ENCODE measurements around the gene GLRX3.

The GLRX3 gene

DNA sequence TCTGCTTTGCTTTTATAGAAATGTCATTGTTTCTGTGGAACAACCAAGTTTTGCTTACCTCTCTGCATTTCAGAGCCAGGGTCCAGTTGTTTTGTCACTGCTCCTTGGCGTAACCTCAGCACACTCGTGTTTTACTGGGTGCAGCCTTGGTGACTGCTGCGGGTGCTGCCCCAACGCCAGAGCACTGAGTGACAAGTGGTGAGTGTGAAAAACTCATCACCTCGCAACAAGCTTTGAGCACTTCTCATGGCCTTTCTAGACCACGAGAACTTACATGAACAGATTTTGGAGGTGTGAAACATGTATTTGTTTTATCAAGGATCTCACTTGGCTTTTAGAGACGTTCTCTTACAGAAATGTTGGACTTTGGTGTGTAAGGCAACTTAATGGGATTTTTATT is 31.0 kb downstream of the GLRX3 start:
- H3K27me3 Mint-ChIP-seq: no peaks in the 10 kb centered on the region
- H3K27ac Mint-ChIP-seq: no peak overlapping the region
- H3K4me1 Mint-ChIP-seq (ENCODE audit: low read depth): peaks cover 44% of the 10 kb centered on the region
- H3K4me3 Mint-ChIP-seq: no peak overlapping the region
- H3K9me3 Mint-ChIP-seq (ENCODE audit: low read depth): no peaks in the 10 kb centered on the region
- peaks cover 27% of the 10 kb centered on the region for H3K36me3 Mint-ChIP-seq

- H3K4me3 Mint-ChIP-seq: no peak overlapping the region
- no peaks in the 10 kb centered on the region for H3K9me3 Mint-ChIP-seq (ENCODE audit: low read depth)
- peaks cover 44% of the 10 kb centered on the region for H3K4me1 Mint-ChIP-seq (ENCODE audit: low read depth)
- no peaks in the 10 kb centered on the region for H3K27me3 Mint-ChIP-seq
- H3K36me3 Mint-ChIP-seq: peaks cover 26% of the 10 kb centered on the region
- H3K27ac Mint-ChIP-seq: no peak overlapping the region
These were observed 31.5 kb downstream of the GLRX3 start for GRCh38 chr10:130167707-130168106.

DNA sequence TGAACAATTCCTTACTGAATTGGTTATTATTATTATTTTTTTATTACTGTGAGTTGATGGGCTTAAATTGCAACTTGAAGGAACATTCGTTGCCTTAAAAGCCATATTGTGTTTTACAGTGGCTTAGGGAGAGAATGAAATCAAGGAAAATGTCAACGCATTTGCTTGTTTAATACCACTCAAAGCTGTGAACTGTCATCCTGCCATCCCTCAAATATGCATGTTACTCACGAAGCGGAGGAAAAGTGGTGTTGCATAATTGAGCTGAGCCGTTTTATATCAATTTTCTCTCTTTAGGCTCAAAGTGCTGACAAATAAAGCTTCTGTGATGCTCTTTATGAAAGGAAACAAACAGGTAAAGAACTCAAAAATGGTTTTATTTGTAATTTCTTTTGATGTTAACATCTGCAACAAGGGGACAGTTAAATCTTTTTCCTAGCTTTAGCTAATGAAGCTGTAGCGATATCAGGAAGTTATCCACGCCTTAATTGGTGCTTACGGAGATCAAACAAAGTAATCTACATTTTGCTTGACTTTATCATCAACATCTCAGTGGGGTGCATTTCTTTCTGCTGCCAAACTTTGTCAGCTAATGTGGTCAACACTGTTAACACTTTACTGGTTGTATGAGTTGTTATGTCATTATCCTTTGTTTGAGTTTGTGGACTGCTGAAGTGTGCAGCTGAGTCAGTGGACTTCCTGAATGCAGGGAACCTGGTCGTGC is 33.1 kb downstream of the GLRX3 start:
- no peak overlapping the region for H3K27ac Mint-ChIP-seq
- peaks cover 59% of the 10 kb centered on the region for H3K4me1 Mint-ChIP-seq (ENCODE audit: low read depth)
- H3K36me3 Mint-ChIP-seq: peaks cover 34% of the 10 kb centered on the region
- no peaks in the 10 kb centered on the region for H3K27me3 Mint-ChIP-seq
- H3K4me3 Mint-ChIP-seq: peak overlapping the region; percentile 4
- no peaks in the 10 kb centered on the region for H3K9me3 Mint-ChIP-seq (ENCODE audit: low read depth)

- peaks cover 69% of the 10 kb centered on the region for H3K4me1 Mint-ChIP-seq (ENCODE audit: low read depth)
- peak overlapping the region; percentile 24 for H3K27ac Mint-ChIP-seq
- peaks cover 35% of the 10 kb centered on the region for H3K36me3 Mint-ChIP-seq
These were observed 35.0 kb downstream of the GLRX3 start for GRCh38 chr10:130171196-130171595.

DNA sequence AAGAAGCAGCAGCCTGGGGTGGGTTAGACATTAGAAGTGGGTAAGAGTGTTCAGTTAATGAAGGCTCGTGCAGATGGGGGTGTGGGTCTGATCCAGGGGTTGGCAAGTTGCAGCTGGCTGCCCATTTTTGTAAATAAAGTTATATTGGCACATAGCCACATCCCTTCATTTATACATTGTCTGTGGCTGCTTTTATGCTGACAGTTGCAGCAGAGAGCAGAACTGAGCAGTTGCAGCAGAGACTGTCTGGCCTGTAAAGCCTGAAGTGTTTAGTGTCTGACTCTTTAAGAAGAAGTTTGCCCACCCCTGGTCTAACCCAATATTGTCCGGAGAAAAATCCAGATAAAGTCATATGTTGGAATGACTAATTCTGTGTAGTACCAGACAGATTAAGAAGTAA is 38.1 kb downstream of the GLRX3 start:
- no peak overlapping the region for H3K4me3 Mint-ChIP-seq
- H3K36me3 Mint-ChIP-seq: peaks cover 24% of the 10 kb centered on the region
- no peaks in the 10 kb centered on the region for H3K9me3 Mint-ChIP-seq (ENCODE audit: low read depth)
- peaks cover 54% of the 10 kb centered on the region for H3K4me1 Mint-ChIP-seq (ENCODE audit: low read depth)
- no peak overlapping the region for H3K27ac Mint-ChIP-seq
- no peaks in the 10 kb centered on the region for H3K27me3 Mint-ChIP-seq

More at GRCh38 chr10:130171196-130171595, 35.0 kb downstream of the GLRX3 start:
- no peaks in the 10 kb centered on the region for H3K9me3 Mint-ChIP-seq (ENCODE audit: low read depth)
- H3K4me3 Mint-ChIP-seq: peak overlapping the region; percentile 24
- H3K27me3 Mint-ChIP-seq: no peaks in the 10 kb centered on the region

DNA sequence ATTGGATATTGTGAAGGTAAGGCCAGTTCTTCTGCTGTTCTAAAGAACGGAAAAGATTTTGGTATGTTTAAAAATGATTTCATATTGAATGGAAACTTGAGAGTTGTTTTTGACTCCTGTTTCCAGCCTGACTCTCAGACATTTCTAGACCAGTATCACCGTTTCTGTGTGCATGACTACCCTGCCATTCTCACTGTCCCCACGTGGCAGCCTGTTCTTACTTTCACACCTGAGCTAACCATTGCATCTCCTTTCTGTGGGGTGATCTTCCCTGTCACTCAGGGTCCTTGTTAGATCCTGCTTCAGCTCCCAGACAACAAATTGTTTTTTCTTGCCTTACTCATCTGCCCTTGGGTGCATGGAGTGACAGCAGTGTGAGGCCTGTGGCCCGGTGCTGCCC is 38.9 kb downstream of the GLRX3 start:
- Mint-ChIP-seq H3K27ac (no peak overlapping the region), H3K36me3 (peaks cover 21% of the 10 kb centered on the region)

GRCh38 chr10:130177250-130177649 is 41.1 kb downstream of the GLRX3 start:
- Mint-ChIP-seq H3K4me3 (no peak overlapping the region), H3K4me1 (ENCODE audit: low read depth) (peaks cover 33% of the 10 kb centered on the region), H3K27me3 (no peaks in the 10 kb centered on the region), H3K36me3 (peaks cover 26% of the 10 kb centered on the region), H3K9me3 (ENCODE audit: low read depth) (no peaks in the 10 kb centered on the region), H3K27ac (no peak overlapping the region)

More for the DNA sequence above, 38.9 kb downstream of the GLRX3 start:
- H3K4me1 Mint-ChIP-seq (ENCODE audit: low read depth): peaks cover 50% of the 10 kb centered on the region
- no peaks in the 10 kb centered on the region for H3K27me3 Mint-ChIP-seq
- H3K4me3 Mint-ChIP-seq: no peak overlapping the region
- no peaks in the 10 kb centered on the region for H3K9me3 Mint-ChIP-seq (ENCODE audit: low read depth)

- Mint-ChIP-seq H3K4me3 (no peak overlapping the region), H3K9me3 (ENCODE audit: low read depth) (no peaks in the 10 kb centered on the region), H3K4me1 (ENCODE audit: low read depth) (peaks cover 15% of the 10 kb centered on the region), H3K36me3 (peaks cover 18% of the 10 kb centered on the region), H3K27ac (peak overlapping the region; percentile 34), H3K27me3 (no peaks in the 10 kb centered on the region)
These were observed 43.4 kb downstream of the GLRX3 start for GRCh38 chr10:130179640-130180039.

GRCh38 chr10:130180416-130180815 is 44.2 kb downstream of the GLRX3 start:
- Mint-ChIP-seq H3K4me3 (no peak overlapping the region), H3K9me3 (ENCODE audit: low read depth) (no peaks in the 10 kb centered on the region), H3K27ac (peak overlapping the region; percentile 19)

DNA sequence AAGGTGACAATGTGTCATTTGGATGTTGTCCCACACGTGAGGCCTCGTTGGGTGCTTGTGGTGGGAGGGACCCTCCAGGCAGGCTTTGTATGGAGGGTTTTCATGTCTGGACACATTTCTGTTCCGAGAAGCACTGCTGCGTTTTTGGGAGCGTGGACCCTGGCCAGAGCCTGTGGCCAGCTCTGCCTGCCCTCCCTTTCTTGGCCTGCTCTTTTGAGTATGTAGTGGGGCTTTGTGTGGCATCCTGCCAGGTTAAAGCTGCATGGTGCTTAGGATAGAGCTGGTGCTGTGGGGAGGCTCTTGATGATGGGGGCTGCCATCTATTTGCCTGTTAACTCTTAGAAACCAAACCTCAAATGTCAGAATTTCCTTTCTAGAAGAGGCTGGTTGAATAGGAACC is 45.7 kb downstream of the GLRX3 start:
- Mint-ChIP-seq H3K4me1 (ENCODE audit: low read depth) (peaks cover 6% of the 10 kb centered on the region), H3K4me3 (no peak overlapping the region), H3K9me3 (ENCODE audit: low read depth) (no peaks in the 10 kb centered on the region), H3K27me3 (no peaks in the 10 kb centered on the region), H3K27ac (no peak overlapping the region), H3K36me3 (peaks cover 15% of the 10 kb centered on the region)

More at GRCh38 chr10:130180416-130180815, 44.2 kb downstream of the GLRX3 start:
- Mint-ChIP-seq H3K27me3 (no peaks in the 10 kb centered on the region), H3K36me3 (peaks cover 15% of the 10 kb centered on the region), H3K4me1 (ENCODE audit: low read depth) (peaks cover 7% of the 10 kb centered on the region)

- H3K9me3 Mint-ChIP-seq (ENCODE audit: low read depth): no peaks in the 10 kb centered on the region
- H3K27me3 Mint-ChIP-seq: no peaks in the 10 kb centered on the region
- H3K4me1 Mint-ChIP-seq (ENCODE audit: low read depth): no peaks in the 10 kb centered on the region
- peak overlapping the region; percentile 28 for H3K27ac Mint-ChIP-seq
- H3K36me3 Mint-ChIP-seq: peaks cover 5% of the 10 kb centered on the region
- no peak overlapping the region for H3K4me3 Mint-ChIP-seq
These were observed 49.4 kb downstream of the GLRX3 start for GRCh38 chr10:130185591-130185990.

DNA sequence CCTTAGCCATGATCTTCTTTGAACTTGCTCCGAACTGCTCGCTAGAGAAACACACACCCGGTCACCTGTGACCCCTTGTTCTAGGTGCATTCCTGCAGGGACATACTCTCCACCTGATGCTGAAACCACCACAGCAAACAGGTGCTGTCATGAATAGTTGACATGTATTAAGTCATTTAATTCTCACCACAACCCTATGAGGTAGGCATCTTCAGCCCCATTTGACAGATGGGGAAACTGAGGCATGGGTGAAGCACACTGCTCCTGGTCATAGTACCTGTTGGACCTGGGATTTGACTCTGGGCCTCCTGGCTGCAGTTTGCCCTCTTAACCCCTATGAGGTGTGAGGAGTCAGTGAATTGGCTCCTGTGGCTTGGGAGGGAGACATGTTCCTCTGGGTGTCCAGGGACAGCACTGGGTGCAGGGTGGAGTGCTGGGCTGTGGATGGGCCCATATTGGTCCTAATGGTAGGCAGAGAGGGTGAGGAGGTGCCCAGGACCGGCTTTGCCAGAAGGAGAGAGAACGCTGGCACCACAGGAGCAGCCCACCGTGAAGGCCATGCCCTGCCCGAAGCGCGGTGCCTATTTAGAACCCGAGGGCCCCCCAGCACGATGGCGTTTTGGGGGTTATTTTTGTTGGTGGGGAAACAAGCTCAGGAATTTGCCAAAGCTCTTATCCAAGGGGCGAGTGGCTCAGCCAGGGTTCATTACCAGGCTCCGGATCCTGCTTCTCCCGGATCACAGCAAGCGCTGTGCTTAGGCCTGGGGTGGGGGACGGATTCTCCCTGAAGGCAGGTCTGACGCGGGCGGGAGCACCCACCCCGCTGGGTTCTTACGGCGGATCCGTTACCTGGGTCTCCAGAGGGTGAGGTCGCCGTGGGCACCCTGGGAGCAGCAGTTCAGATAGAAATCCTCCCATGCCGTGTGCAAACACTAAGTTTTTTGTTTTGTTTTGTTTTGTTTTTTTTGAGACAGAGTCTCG is 52.3 kb downstream of the GLRX3 start:
- no peak overlapping the region for H3K4me3 Mint-ChIP-seq
- peaks cover 5% of the 10 kb centered on the region for H3K4me1 Mint-ChIP-seq (ENCODE audit: low read depth)
- peaks cover 3% of the 10 kb centered on the region for H3K27me3 Mint-ChIP-seq
- H3K27ac Mint-ChIP-seq: no peak overlapping the region
- H3K9me3 Mint-ChIP-seq (ENCODE audit: low read depth): no peaks in the 10 kb centered on the region
- H3K36me3 Mint-ChIP-seq: no peaks in the 10 kb centered on the region

DNA sequence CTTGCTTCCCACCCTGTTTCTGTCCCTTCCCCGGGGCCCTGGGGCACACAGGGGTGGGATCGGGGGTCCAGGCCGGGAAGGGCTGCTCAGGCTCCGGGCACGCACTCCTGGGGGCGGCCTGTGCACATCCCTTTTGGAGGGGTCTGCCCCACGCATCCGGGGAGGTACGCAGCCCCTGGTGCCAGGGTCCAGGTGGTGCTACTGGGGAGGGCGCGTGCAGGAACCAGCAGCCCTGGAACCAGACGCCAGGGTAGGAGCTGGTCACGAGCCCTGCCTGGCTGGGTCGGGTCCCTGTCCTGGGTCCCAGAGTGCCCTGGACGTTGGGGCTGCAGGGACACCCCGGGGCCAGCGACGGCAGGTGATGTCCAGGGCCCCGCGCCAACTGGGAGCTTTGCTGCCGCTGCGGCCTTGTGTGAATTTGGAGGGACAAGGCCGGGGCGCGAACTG is 53.4 kb downstream of the GLRX3 start:
- Mint-ChIP-seq H3K4me3 (no peak overlapping the region), H3K4me1 (ENCODE audit: low read depth) (peaks cover 5% of the 10 kb centered on the region), H3K9me3 (ENCODE audit: low read depth) (no peaks in the 10 kb centered on the region), H3K36me3 (peaks cover 2% of the 10 kb centered on the region), H3K27ac (no peak overlapping the region), H3K27me3 (peaks cover 3% of the 10 kb centered on the region)

DNA sequence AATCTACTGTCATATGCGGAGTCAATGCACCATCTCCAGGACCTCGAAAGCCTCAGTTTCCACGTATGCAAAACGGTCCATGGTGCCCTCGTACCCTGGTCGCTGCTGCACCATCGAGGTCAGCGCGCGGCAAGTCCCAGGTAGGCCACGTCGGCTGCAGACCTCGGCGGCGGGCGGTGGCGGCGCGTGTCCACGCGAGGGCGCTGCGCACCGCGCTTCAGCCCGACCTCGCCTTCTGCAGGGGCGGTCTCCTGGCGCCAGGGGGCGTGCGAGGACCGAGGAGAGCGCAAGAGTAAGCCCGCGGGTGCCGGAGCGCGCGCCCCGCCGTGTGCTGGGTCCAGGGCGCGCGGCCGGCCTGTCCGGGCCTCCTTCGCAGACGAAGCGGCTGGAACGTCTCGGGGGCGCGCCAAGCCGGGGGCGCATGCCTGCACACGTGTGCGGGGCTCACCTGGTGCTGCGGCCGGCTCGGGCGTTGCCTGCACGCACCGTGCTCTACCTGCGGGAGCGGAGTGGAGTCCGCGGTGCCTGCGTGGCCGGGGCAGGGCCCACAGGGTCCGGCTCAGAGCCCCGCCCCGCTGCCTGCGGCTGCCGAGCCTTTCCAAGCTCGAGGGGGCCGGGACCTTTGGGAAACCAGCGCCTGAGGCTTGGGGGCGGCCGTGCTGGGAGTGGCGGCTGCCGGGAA is 54.0 kb downstream of the GLRX3 start:
- H3K27me3 Mint-ChIP-seq: peaks cover 3% of the 10 kb centered on the region
- no peak overlapping the region for H3K27ac Mint-ChIP-seq
- no peaks in the 10 kb centered on the region for H3K9me3 Mint-ChIP-seq (ENCODE audit: low read depth)
- H3K4me1 Mint-ChIP-seq (ENCODE audit: low read depth): peaks cover 5% of the 10 kb centered on the region
- H3K36me3 Mint-ChIP-seq: peaks cover 2% of the 10 kb centered on the region
- no peak overlapping the region for H3K4me3 Mint-ChIP-seq

- H3K27me3 Mint-ChIP-seq: peaks cover 3% of the 10 kb centered on the region
- no peak overlapping the region for H3K27ac Mint-ChIP-seq
- no peaks in the 10 kb centered on the region for H3K9me3 Mint-ChIP-seq (ENCODE audit: low read depth)
- H3K36me3 Mint-ChIP-seq: peaks cover 2% of the 10 kb centered on the region
- H3K4me1 Mint-ChIP-seq (ENCODE audit: low read depth): peaks cover 5% of the 10 kb centered on the region
- H3K4me3 Mint-ChIP-seq: no peak overlapping the region
These were observed 54.5 kb downstream of the GLRX3 start for GRCh38 chr10:130190737-130191115.
